GM06990 (cell line): ENCODE data around the gene EPN2.

Experiments used
- DNase-seq: peaks from one replicate; pipeline ENCODE4 v3.0.0-alpha.2; 2011; ENCODE audit not compliant: insufficient read length; ENCODE audit errors: extremely low read depth
- H3K27me3 ChIP-seq: replicated peaks from 2 replicates; pipeline ENCODE4 v1.6.0; 2011; ENCODE audit warnings: low read length; ENCODE audit not compliant: control insufficient read depth, insufficient read depth
- H3K36me3 ChIP-seq: 2 replicates; pipeline ENCODE4 v1.5.1; 2011; ENCODE audit warnings: low read length; ENCODE audit not compliant: control insufficient read depth, insufficient read depth
- H3K4me3 ChIP-seq: replicated peaks from 2 replicates; pipeline ENCODE4 v1.5.1; 2011; ENCODE audit warnings: low read depth, mild to moderate bottlenecking, control low read depth, low read length
- CTCF ChIP-seq: IDR thresholded peaks from 2 replicates; pipeline ENCODE4 v1.5.1; 2011; ENCODE audit warnings: low read length, control low read depth, mild to moderate bottlenecking, inconsistent platforms; ENCODE audit not compliant: insufficient read depth, poor library complexity, severe bottlenecking

The EPN2 gene

GRCh38 chr17:19343671-19344151, 106.5 kb downstream of the EPN2 start:
- no peak for DNase-seq
- Histone ChIP-seq H3K27me3 (no peaks in the 10 kb centered on the region), H3K4me3 (no peak overlapping the region), H3K36me3 (no peaks in the 10 kb centered on the region)
- no peak for TF ChIP-seq CTCF

- DNase-seq, result no peak
- H3K4me3 ChIP-seq, result no peak overlapping the region
- H3K27me3 ChIP-seq, result no peaks in the 10 kb centered on the region
- H3K36me3 ChIP-seq, result no peaks in the 10 kb centered on the region
- no peak for TF ChIP-seq CTCF
Measured at GRCh38 chr17:19344311-19345066, 107.3 kb downstream of the EPN2 start.

GRCh38 chr17:19345067-19345460, 107.9 kb downstream of the EPN2 start:
- H3K36me3 ChIP-seq, result no peaks in the 10 kb centered on the region
- DNase-seq, result no peak
- no peak for TF ChIP-seq CTCF
- H3K4me3 ChIP-seq, result no peak overlapping the region
- no peaks in the 10 kb centered on the region for H3K27me3 ChIP-seq

GRCh38 chr17:19345486-19346350, 108.6 kb downstream of the EPN2 start:
- no peak for TF ChIP-seq CTCF
- Histone ChIP-seq H3K36me3 (no peaks in the 10 kb centered on the region), H3K4me3 (no peak overlapping the region)

GRCh38 chr17:19346351-19347255, 109.4 kb downstream of the EPN2 start:
- no peak for TF ChIP-seq CTCF
- H3K4me3 ChIP-seq, result no peak overlapping the region
- H3K27me3 ChIP-seq, result no peaks in the 10 kb centered on the region
- no peaks in the 10 kb centered on the region for H3K36me3 ChIP-seq
- no peak for DNase-seq

More at GRCh38 chr17:19345486-19346350, 108.6 kb downstream of the EPN2 start:
- DNase-seq, result no peak
- H3K27me3 ChIP-seq, result no peaks in the 10 kb centered on the region
